CD4-positive, CD25-positive, alpha-beta regulatory T cell (primary cell): Measurements from ENCODE around the gene EPN2. TPM values are rescaled to one million over a fixed set of nuclear protein-coding genes. Genes with fewer than 3 reads are reported as not detected.

ENCODE experiments used
- ATAC-seq, 2 donors: fragments of 150-1000 bp; cut with Tn5 transposase; one replicate each; pipeline ENCODE4 v1.10.0; 2021; ENCODE audit warnings: low read depth in 2 of 2, moderate number of reproducible peaks in 2 of 2, moderate library complexity in 1 of 2
- DNase-seq, 3 donors: peaks; one replicate each; pipeline versions ENCODE4 v3.0.0 to v3.0.0-alpha.2; 2012 to 2022; ENCODE audit warnings: mixed read lengths in 1 of 3
- H3K27ac ChIP-seq: one replicate; pipeline ENCODE4 v1.7.0; 2013; ENCODE audit warnings: mild to moderate bottlenecking, low read length; ENCODE audit not compliant: insufficient read depth, poor library complexity, severe bottlenecking
- H3K27me3 ChIP-seq: one replicate; pipeline ENCODE4 v1.7.0; 2013; ENCODE audit warnings: low read length; ENCODE audit not compliant: control insufficient read depth, insufficient read depth
- H3K36me3 ChIP-seq: one replicate; pipeline ENCODE4 v1.7.0; 2013; ENCODE audit warnings: mild to moderate bottlenecking, low read length, moderate library complexity; ENCODE audit not compliant: control insufficient read depth, insufficient read depth
- H3K4me1 ChIP-seq: 2 replicates; pipeline ENCODE4 v1.7.0; 2013; ENCODE audit warnings: mild to moderate bottlenecking, low read length; ENCODE audit not compliant: insufficient read depth, control insufficient read depth, poor library complexity, severe bottlenecking
- H3K4me3 ChIP-seq: one replicate; pipeline ENCODE4 v1.7.0; 2013; ENCODE audit warnings: low read depth, mild to moderate bottlenecking, low read length, moderate library complexity
- H3K9me3 ChIP-seq, 2 experiments: 1 replicate in 1 of 2; 2 replicates in 1 of 2; pipeline ENCODE4 v1.7.0; 2013; ENCODE audit warnings: low read length in 2 of 2, mild to moderate bottlenecking in 1 of 2, moderate library complexity in 1 of 2; ENCODE audit not compliant: control insufficient read depth in 2 of 2
- H3K27ac Mint-ChIP-seq, 3 donors: one replicate each; pipeline ENCODE4 v1.8.0; 2020 to 2022; ENCODE audit warnings: mild to moderate bottlenecking in 3 of 3, mixed read lengths in 3 of 3, moderate library complexity in 2 of 3
- H3K27me3 Mint-ChIP-seq: one replicate; pipeline ENCODE4 v1.8.0; 2022; ENCODE audit warnings: mild to moderate bottlenecking, mixed read lengths
- H3K36me3 Mint-ChIP-seq: one replicate; pipeline ENCODE4 v1.8.0; 2020; ENCODE audit warnings: mixed read lengths
- H3K4me1 Mint-ChIP-seq, 4 donors: one replicate each; pipeline ENCODE4 v1.8.0; 2020 to 2022; ENCODE audit warnings: mixed read lengths in 4 of 4, mild to moderate bottlenecking in 1 of 4
- H3K4me3 Mint-ChIP-seq, 4 donors: one replicate each; pipeline ENCODE4 v1.8.0; 2020 to 2022; ENCODE audit warnings: mild to moderate bottlenecking in 4 of 4, mixed read lengths in 4 of 4, moderate library complexity in 3 of 4
- H3K9me3 Mint-ChIP-seq, 7 donors: one replicate each; pipeline ENCODE4 v1.8.0; 2020 to 2022; ENCODE audit warnings: mixed read lengths in 7 of 7, mild to moderate bottlenecking in 3 of 7, moderate library complexity in 2 of 7
- polyA plus RNA-seq, 4 donors: library from polyadenylated mRNA; unstranded; fragments of 300-500 nt; fragmentation: Illumina TruSeq; gene quantifications; one replicate each; pipeline ENCODE4 v1.2.3, GENCODE V29; 2021
- total RNA-seq: library from RNA; stranded (reverse); gene quantifications from one replicate; pipeline ENCODE4 v1.2.3, GENCODE V29; 2022

Gene EPN2
- total and polyA plus RNA-seq, 5 donors from 2014 or later, result 7.1 to 14.9 (median 8.1) TPM

DNA sequence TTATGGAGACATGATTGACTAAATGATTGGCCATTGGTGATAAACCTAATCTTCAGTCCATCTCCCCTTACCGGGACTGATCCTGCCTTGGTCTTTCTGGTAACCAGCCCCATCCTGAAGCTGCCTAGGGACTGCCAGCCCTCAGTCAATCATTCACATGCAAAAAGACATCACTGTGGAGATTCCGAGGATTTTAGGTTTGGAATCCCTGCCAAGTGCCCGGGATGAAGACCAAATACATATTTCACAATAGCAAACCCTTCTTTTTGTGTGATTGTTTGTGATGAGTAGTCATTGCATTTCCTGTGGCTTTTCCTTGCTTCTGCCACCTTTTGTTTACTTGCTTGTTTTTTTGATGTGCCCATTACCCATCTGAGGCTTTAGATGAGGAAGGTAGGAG, 44.0 kb downstream of the EPN2 start:
- Mint-ChIP-seq H3K36me3 (peaks cover 7% of the 10 kb centered on the region), H3K9me3 (no peaks in the 10 kb centered on the region), H3K27me3 (no peaks in the 10 kb centered on the region), H3K4me3 (no peak overlapping the region), H3K27ac (no peak overlapping the region), H3K4me1 (peaks cover 8 to 24% (median 17%) of the 10 kb centered on the region in 4 donors)
- Histone ChIP-seq H3K36me3 (no peaks in the 10 kb centered on the region), H3K27ac (no peak overlapping the region), H3K27me3 (no peaks in the 10 kb centered on the region), H3K4me1 (peaks cover 18% of the 10 kb centered on the region), H3K4me3 (no peak overlapping the region), H3K9me3 (no peaks in the 10 kb centered on the region)
- no peak for DNase-seq
- ATAC-seq, result no peak

- ATAC-seq, result peak; percentile 69 to 82
- Mint-ChIP-seq H3K9me3 (no peaks in the 10 kb centered on the region), H3K27me3 (no peaks in the 10 kb centered on the region), H3K36me3 (peaks cover 23% of the 10 kb centered on the region), H3K4me3 (peak overlapping the region; percentile 8 to 74 (median 66)), H3K27ac (peak overlapping the region; percentile 67 to 90 (median 78)), H3K4me1 (peaks cover 11 to 26% (median 18%) of the 10 kb centered on the region in 4 donors)
- Histone ChIP-seq H3K4me1 (peaks cover 18% of the 10 kb centered on the region), H3K27ac (peak overlapping the region; percentile 58), H3K27me3 (no peaks in the 10 kb centered on the region), H3K9me3 (no peaks in the 10 kb centered on the region), H3K4me3 (peak overlapping the region; percentile 66), H3K36me3 (no peaks in the 10 kb centered on the region)
- DNase-seq, result peak in 2 of 3 donors; percentile 14 to 73
These were observed 47.1 kb downstream of the EPN2 start for GRCh38 chr17:19284005-19284959.

DNA sequence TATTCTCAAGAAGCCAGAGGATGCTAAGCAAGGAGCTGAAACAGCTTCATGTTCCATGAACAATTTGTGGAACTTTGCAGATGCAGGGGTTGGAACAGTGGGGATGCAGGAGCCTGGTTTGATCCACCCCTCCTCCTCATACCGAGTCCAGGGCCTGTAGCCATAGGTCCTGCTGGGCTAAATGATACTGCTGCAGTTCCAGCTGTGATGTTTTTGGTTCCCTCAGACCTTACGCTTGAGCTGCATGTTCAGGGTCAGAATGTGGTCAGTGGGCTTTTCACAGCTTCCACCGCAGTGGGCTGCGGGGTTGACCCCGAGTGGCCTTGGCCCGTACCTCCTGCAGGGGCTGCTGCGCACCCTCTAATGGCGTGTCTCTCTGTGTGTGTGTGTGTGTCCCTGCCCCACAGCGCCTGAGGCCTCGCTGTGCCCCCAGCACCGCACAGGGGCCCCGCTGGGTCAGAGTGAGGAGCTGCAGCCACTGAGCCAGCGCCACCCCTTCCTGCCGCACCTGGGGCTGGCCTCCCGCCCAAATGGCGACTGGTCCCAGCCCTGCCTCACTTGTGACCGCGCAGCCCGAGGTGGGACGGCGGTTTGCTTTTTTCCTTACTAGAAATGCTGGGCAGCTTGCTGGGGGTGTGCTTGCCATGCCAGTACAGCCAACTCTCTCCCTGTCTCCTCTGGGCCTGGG, 48.2 kb downstream of the EPN2 start:
- Mint-ChIP-seq H3K27me3 (peaks cover 4% of the 10 kb centered on the region), H3K4me1 (peaks cover 11 to 26% (median 18%) of the 10 kb centered on the region in 4 donors), H3K27ac (peak overlapping the region; percentile 45 to 90 (median 78)), H3K4me3 (peak overlapping the region in 1 of 4 donors; percentile 69), H3K9me3 (no peaks in the 10 kb centered on the region), H3K36me3 (peaks cover 23% of the 10 kb centered on the region)
- Histone ChIP-seq H3K9me3 (no peaks in the 10 kb centered on the region), H3K36me3 (no peaks in the 10 kb centered on the region), H3K4me3 (peak overlapping the region; percentile 66), H3K27ac (peak overlapping the region; percentile 58), H3K4me1 (peaks cover 18% of the 10 kb centered on the region), H3K27me3 (no peaks in the 10 kb centered on the region)
- no peak for DNase-seq
- no peak for ATAC-seq

DNA sequence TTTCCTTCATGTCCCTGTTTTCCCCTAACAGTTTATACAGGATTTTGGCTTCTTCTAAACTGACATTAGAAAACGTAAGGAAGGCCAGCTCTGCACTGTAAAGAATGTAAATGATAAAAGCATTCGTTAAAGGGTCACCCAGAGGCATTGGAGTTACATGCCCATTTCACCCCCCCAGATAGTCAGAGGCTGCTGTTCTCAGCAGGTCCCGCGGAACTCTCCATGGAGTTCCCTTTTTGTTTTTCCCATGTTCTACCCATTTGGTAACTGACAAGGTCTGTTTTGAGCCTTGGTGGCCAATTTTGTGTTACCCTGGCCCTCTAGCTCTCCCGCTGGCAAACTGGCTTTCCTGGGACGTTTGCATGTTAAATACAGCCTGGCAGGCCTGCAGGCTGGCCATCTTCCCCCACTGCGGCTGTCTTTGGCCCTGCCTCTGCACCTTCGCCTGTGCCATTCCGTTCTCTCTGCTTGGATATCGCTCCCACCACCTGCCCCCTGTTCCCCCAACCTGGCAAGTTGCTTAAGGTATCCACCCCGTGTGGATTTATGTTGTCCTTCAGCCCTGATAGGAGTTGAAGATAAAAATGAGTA, 49.7 kb downstream of the EPN2 start:
- Histone ChIP-seq H3K36me3 (no peaks in the 10 kb centered on the region), H3K4me3 (no peak overlapping the region), H3K27me3 (no peaks in the 10 kb centered on the region), H3K9me3 (no peaks in the 10 kb centered on the region), H3K4me1 (peaks cover 18% of the 10 kb centered on the region), H3K27ac (no peak overlapping the region)
- no peaks in the 10 kb centered on the region for H3K9me3 Mint-ChIP-seq
- peak overlapping the region in 1 of 3 donors; percentile 77 for H3K27ac Mint-ChIP-seq
- peaks cover 4% of the 10 kb centered on the region for H3K27me3 Mint-ChIP-seq
- H3K4me3 Mint-ChIP-seq, result no peak overlapping the region
- no peak for ATAC-seq
- DNase-seq, result no peak
- peaks cover 11 to 27% (median 19%) of the 10 kb centered on the region in 4 donors for H3K4me1 Mint-ChIP-seq
- peaks cover 27% of the 10 kb centered on the region for H3K36me3 Mint-ChIP-seq

GRCh38 chr17:19287651-19288050, 50.5 kb downstream of the EPN2 start:
- Mint-ChIP-seq H3K4me1 (peaks cover 11 to 31% (median 19%) of the 10 kb centered on the region in 4 donors), H3K4me3 (no peak overlapping the region), H3K9me3 (no peaks in the 10 kb centered on the region), H3K27me3 (peaks cover 4% of the 10 kb centered on the region), H3K27ac (peak overlapping the region in 2 of 3 donors; percentile 76 to 77), H3K36me3 (peaks cover 25% of the 10 kb centered on the region)
- no peak for DNase-seq
- H3K4me3 ChIP-seq, result no peak overlapping the region
- no peak overlapping the region for H3K27ac ChIP-seq
- peaks cover 18% of the 10 kb centered on the region for H3K4me1 ChIP-seq
- H3K36me3 ChIP-seq, result no peaks in the 10 kb centered on the region
- H3K27me3 ChIP-seq, result no peaks in the 10 kb centered on the region
- H3K9me3 ChIP-seq, result no peaks in the 10 kb centered on the region
- ATAC-seq, result no peak

DNA sequence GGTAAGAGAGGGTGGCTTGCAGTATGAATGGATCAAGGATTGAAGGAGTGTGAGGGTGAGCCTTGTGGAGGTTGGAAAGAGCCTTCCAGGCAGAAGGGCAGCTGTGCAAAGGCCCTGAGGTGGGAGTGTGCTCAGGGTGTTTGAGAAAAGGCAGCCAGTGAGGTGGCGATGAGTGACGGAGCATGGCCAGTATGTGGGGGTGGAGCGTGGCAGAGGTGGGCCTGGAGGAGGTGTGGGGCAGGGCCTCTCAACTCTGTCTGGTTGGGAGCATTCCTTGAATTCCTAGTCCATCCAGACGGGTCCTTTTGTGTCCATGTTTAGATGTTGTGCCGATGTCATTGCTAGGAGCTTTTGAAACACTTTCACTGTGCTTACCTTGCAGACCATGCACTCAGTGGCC, 51.3 kb downstream of the EPN2 start:
- Histone ChIP-seq H3K9me3 (no peaks in the 10 kb centered on the region), H3K4me3 (no peak overlapping the region), H3K4me1 (peaks cover 18% of the 10 kb centered on the region), H3K27ac (no peak overlapping the region), H3K27me3 (no peaks in the 10 kb centered on the region), H3K36me3 (no peaks in the 10 kb centered on the region)
- no peak overlapping the region for H3K4me3 Mint-ChIP-seq
- ATAC-seq (no peak), DNase-seq (no peak)
- H3K4me1 Mint-ChIP-seq, result peaks cover 11 to 26% (median 18%) of the 10 kb centered on the region in 4 donors
- H3K27me3 Mint-ChIP-seq, result peaks cover 4% of the 10 kb centered on the region
- H3K27ac Mint-ChIP-seq, result no peak overlapping the region
- peaks cover 20% of the 10 kb centered on the region for H3K36me3 Mint-ChIP-seq
- H3K9me3 Mint-ChIP-seq, result no peaks in the 10 kb centered on the region

GRCh38 chr17:19290066-19290705, 53.0 kb downstream of the EPN2 start:
- Mint-ChIP-seq H3K4me3 (no peak overlapping the region), H3K9me3 (no peaks in the 10 kb centered on the region), H3K36me3 (peaks cover 20% of the 10 kb centered on the region), H3K27me3 (peaks cover 4% of the 10 kb centered on the region), H3K27ac (no peak overlapping the region), H3K4me1 (peaks cover 0 to 9% (median 7%) of the 10 kb centered on the region in 4 donors)
- no peaks in the 10 kb centered on the region for H3K36me3 ChIP-seq
- H3K4me3 ChIP-seq, result no peak overlapping the region
- H3K27ac ChIP-seq, result no peak overlapping the region
- H3K9me3 ChIP-seq, result no peaks in the 10 kb centered on the region
- H3K27me3 ChIP-seq, result no peaks in the 10 kb centered on the region
- H3K4me1 ChIP-seq, result peaks cover 1% of the 10 kb centered on the region
- ATAC-seq (no peak), DNase-seq (no peak)
